ENCODE data around the gene HARS1. TPM values are rescaled to one million over a fixed set of nuclear protein-coding genes. Genes with fewer than 3 reads are reported as not detected.
A peak's percentile ranks its signal among the peaks of the same experiment; 100 is the strongest.

Gene HARS1
- total and polyA plus RNA-seq, 2 of the 13 experiments (the other 11 are each of a cell fraction or from before 2014, with no cell fraction given) = 36.9 to 66.2 TPM

DNA sequence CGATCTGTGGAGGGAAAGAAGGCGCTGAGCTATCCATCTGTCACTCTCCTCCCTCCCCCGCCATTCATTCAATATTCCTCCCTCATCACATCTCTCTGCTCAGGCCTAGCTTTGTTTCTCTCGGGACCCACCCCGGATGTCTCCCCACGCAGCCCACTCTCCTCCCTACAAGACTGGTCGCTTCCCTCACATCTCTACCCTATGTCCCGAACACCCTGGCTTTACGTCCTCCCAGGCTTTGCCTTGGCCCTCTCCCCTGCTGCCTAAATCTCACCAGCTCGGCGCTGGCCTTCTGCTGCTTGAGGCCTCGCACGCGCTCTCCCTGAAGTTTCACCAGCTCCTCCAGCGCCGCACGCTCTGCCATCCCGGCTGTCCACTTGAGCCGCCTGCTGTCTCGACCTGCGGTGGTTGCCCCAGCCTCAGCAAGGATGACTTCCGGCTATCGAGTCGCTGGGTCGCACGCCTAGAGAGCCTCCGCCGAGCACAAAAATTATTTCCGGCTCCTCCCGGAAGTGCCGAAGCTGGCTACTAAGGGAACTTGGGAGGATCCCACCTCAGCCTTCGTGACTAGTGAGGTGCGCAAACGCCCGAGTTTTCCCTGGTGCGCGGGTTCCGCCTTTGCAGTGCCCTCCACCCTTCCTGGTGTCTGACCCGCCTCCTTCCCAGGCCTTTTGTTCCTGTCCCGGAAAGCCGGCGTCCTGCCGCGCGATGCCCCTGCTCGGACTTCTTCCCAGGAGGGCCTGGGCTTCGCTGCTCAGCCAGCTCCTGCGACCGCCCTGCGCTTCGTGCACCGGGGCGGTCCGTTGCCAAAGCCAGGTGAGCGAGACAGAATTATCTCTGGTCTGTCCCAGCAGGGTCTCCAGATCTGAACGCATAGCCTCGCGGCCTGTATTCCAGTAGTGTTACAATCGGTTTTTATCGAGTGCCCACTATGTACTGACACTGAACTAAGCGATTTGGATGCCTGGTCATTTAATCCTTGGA is at the start of gene HARS1, which contains the start of gene HARS2 (continued):
- TF ChIP-seq ZNF44 (CRISPR knock-in tag; IDR thresholded peaks at IDR 0.05) (no peak), ZNF564 (CRISPR knock-in tag; IDR thresholded peaks at IDR 0.05) (no peak), ZNF460 (CRISPR knock-in tag; IDR thresholded peaks at IDR 0.05; ENCODE audit: borderline replicate concordance) (peak; percentile 35; the same call in 1 of the 2 replicates), NCOA1 (CRISPR knock-in tag; IDR thresholded peaks at IDR 0.05) (no peak), TBX2 (CRISPR knock-in tag; IDR thresholded peaks at IDR 0.05; ENCODE audit: borderline replicate concordance) (peak; percentile 83), ZNF570 (CRISPR knock-in tag; IDR thresholded peaks at IDR 0.05; ENCODE audit: borderline replicate concordance) (no peak), TEAD3 (CRISPR knock-in tag; optimal IDR thresholded peaks at IDR 0.05; ENCODE audit: borderline replicate concordance) (peak; percentile 60), ZNF138 (CRISPR knock-in tag; IDR thresholded peaks at IDR 0.05; ENCODE audit: low read depth) (peak; percentile 79; the same call in 1 of the 2 replicates), ZFY (CRISPR knock-in tag; IDR thresholded peaks at IDR 0.05) (peak; percentile 92), MAZ (IDR thresholded peaks at IDR 0.05; ENCODE audit: borderline replicate concordance, low read depth, low read length) (no peak), MAZ (CRISPR knock-in tag; IDR thresholded peaks at IDR 0.05; ENCODE audit: low read depth) (peak; percentile 25; the same call in 1 of the 2 replicates), ZNF124 (CRISPR knock-in tag; IDR thresholded peaks at IDR 0.05) (no peak; the same call in 1 of the 2 replicates), SMARCE1 (IDR thresholded peaks at IDR 0.05; ENCODE audit: borderline replicate concordance) (no peak), ZNF326 (CRISPR knock-in tag; IDR thresholded peaks at IDR 0.05; ENCODE audit: borderline replicate concordance) (no peak), SIN3A (IDR thresholded peaks at IDR 0.05; ENCODE audit: borderline replicate concordance, low read depth, low read length) (no peak; the same call in none of the 2 replicates), SIX1 (CRISPR knock-in tag; IDR thresholded peaks at IDR 0.05; ENCODE audit: borderline replicate concordance) (no peak), SMARCC2 (IDR thresholded peaks at IDR 0.05) (no peak)
- TF ChIP-seq, protein P1, sequence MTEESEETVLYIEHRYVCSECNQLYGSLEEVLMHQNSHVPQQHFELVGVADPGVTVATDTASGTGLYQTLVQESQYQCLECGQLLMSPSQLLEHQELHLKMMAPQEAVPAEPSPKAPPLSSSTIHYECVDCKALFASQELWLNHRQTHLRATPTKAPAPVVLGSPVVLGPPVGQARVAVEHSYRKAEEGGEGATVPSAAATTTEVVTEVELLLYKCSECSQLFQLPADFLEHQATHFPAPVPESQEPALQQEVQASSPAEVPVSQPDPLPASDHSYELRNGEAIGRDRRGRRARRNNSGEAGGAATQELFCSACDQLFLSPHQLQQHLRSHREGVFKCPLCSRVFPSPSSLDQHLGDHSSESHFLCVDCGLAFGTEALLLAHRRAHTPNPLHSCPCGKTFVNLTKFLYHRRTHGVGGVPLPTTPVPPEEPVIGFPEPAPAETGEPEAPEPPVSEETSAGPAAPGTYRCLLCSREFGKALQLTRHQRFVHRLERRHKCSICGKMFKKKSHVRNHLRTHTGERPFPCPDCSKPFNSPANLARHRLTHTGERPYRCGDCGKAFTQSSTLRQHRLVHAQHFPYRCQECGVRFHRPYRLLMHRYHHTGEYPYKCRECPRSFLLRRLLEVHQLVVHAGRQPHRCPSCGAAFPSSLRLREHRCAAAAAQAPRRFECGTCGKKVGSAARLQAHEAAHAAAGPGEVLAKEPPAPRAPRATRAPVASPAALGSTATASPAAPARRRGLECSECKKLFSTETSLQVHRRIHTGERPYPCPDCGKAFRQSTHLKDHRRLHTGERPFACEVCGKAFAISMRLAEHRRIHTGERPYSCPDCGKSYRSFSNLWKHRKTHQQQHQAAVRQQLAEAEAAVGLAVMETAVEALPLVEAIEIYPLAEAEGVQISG (CRISPR knock-in tag; IDR thresholded peaks at IDR 0.05) = peak; percentile 100
- TF ChIP-seq, protein P2, sequence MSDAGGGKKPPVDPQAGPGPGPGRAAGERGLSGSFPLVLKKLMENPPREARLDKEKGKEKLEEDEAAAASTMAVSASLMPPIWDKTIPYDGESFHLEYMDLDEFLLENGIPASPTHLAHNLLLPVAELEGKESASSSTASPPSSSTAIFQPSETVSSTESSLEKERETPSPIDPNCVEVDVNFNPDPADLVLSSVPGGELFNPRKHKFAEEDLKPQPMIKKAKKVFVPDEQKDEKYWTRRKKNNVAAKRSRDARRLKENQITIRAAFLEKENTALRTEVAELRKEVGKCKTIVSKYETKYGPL (CRISPR knock-in tag; IDR thresholded peaks at IDR 0.05) = peak; percentile 29; the same call in 1 of the 2 replicates
- TF ChIP-seq, protein P3, sequence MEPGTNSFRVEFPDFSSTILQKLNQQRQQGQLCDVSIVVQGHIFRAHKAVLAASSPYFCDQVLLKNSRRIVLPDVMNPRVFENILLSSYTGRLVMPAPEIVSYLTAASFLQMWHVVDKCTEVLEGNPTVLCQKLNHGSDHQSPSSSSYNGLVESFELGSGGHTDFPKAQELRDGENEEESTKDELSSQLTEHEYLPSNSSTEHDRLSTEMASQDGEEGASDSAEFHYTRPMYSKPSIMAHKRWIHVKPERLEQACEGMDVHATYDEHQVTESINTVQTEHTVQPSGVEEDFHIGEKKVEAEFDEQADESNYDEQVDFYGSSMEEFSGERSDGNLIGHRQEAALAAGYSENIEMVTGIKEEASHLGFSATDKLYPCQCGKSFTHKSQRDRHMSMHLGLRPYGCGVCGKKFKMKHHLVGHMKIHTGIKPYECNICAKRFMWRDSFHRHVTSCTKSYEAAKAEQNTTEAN (CRISPR knock-in tag; conservative IDR thresholded peaks at IDR 0.05) = peak; percentile 56
- TF ChIP-seq, protein P4, sequence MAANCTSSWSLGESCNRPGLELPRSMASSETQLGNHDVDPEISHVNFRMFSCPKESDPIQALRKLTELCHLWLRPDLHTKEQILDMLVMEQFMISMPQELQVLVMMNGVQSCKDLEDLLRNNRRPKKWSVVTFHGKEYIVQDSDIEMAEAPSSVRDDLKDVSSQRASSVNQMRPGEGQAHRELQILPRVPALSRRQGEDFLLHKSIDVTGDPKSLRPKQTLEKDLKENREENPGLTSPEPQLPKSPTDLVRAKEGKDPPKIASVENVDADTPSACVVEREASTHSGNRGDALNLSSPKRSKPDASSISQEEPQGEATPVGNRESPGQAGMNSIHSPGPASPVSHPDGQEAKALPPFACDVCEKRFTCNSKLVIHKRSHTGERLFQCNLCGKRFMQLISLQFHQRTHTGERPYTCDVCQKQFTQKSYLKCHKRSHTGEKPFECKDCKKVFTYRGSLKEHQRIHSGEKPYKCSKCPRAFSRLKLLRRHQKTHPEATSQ (CRISPR knock-in tag; IDR thresholded peaks at IDR 0.05; ENCODE audit: borderline replicate concordance) = peak; percentile 83; the same call in 1 of the 2 replicates
- TF ChIP-seq, protein P5, sequence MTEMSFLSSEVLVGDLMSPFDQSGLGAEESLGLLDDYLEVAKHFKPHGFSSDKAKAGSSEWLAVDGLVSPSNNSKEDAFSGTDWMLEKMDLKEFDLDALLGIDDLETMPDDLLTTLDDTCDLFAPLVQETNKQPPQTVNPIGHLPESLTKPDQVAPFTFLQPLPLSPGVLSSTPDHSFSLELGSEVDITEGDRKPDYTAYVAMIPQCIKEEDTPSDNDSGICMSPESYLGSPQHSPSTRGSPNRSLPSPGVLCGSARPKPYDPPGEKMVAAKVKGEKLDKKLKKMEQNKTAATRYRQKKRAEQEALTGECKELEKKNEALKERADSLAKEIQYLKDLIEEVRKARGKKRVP (CRISPR knock-in tag; IDR thresholded peaks at IDR 0.05) = peak in 1 of 2 experiments; percentile 84; a peak in 2 of 4 replicates
